Lower leg skin (tissue), 3 donors: ENCODE measurements around the gene SNX25.

ENCODE experiments used
- POLR2A ChIP-seq, 2 donors: fragments of 450-650 bp; IDR thresholded peaks; one replicate each; pipeline ENCODE4 v1.6.1; 2016 to 2017; ENCODE audit warnings: antibody characterized with exemption in 2 of 2, mild to moderate bottlenecking in 1 of 2, moderate library complexity in 1 of 2
- TF ChIP-seq, protein P1 (sequence below), 3 donors: fragments of 450-650 bp; IDR thresholded peaks; one replicate each; pipeline ENCODE4 v1.5.1; 2016; ENCODE audit warnings: antibody characterized with exemption in 3 of 3, mild to moderate bottlenecking in 3 of 3, moderate library complexity in 2 of 3

GRCh38 chr4:185237175-185237574, 27.8 kb downstream of the SNX25 start:
- no peak for TF ChIP-seq POLR2A (IDR thresholded peaks at IDR 0.05)
- TF ChIP-seq, protein P1, sequence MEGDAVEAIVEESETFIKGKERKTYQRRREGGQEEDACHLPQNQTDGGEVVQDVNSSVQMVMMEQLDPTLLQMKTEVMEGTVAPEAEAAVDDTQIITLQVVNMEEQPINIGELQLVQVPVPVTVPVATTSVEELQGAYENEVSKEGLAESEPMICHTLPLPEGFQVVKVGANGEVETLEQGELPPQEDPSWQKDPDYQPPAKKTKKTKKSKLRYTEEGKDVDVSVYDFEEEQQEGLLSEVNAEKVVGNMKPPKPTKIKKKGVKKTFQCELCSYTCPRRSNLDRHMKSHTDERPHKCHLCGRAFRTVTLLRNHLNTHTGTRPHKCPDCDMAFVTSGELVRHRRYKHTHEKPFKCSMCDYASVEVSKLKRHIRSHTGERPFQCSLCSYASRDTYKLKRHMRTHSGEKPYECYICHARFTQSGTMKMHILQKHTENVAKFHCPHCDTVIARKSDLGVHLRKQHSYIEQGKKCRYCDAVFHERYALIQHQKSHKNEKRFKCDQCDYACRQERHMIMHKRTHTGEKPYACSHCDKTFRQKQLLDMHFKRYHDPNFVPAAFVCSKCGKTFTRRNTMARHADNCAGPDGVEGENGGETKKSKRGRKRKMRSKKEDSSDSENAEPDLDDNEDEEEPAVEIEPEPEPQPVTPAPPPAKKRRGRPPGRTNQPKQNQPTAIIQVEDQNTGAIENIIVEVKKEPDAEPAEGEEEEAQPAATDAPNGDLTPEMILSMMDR (IDR thresholded peaks at IDR 0.05): no peak
